D341Med (cell line): Measurements from ENCODE around the gene TXNL4A.
"Not testable (repeated sequence)": the region's sequence is repeated elsewhere in the genome, so short reads cannot be mapped to it uniquely, and the experiment has no call there.

Experiments
- DNase-seq: peaks from one replicate; pipeline ENCODE4 v3.0.0; 2012; ENCODE audit warnings: low spot score

Gene TXNL4A, protein sequence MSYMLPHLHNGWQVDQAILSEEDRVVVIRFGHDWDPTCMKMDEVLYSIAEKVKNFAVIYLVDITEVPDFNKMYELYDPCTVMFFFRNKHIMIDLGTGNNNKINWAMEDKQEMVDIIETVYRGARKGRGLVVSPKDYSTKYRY

DNA sequence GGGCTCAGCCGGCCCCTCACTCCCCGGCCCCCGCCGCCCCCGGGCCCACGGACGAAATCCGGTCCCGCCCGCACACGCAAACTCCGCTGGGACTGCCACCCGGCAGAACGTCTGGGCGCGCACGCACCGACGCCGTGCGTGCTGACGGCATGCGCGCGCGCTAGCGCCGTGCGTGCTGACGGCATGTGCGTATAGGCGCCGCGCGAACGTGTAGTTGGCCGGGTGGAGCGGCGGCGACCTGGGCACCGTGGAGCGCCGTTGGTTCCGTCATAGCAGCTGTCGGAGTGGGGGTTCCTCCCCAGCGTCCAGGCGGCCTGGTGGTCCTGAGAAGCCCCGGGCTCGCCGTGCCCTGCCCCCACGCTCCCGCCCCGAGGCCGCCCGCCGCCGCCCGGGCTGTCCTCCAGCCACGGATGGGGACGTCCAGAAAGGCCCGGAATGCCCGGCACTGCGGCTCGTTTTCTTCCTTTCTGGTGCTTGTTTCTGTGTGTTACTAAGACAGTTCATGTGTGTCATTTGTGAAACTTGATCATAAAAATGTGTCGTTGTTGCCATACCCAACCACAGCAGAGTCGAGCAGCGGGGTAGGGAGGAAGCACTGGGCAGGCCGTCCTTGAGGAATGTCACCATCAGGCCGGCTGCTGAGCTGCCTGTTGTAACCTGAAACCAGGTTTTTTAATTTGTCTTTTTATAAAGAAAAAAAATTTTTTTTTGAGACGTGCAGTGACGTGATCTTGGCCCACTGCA lies at the start of gene TXNL4A:
TXNL4A (minus strand) TSS at position 113 of the 744 bp plus-strand sequence. CDS start 171 bp downstream, outside the sequence.
- peak; percentile 98 for DNase-seq

DNA sequence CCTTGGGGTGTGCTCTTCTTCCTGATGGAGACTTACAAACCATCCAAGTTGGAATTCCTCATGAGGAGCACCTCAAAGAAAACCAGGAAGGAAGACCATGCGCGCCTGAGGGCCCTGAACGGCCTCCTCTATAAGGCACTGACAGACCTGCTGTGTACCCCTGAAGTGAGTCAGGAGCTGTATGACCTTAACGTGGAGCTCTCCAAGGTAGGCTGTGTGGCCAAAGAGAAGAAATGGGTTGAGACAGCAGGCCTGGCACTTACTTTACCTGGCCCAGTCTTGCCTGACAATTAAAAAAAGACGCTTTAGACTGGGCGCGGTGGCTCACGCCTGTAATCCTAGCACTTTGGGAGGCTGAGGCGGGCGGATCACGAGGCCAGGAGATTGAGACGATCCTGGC lies 48.9 kb upstream of the TXNL4A start:
- no peak for DNase-seq

GRCh38 chr18:80035997-80036396 lies 47.6 kb upstream of the TXNL4A start:
- DNase-seq: no peak

GRCh38 chr18:80034852-80035406 lies 46.6 kb upstream of the TXNL4A start:
- DNase-seq: no peak

DNA sequence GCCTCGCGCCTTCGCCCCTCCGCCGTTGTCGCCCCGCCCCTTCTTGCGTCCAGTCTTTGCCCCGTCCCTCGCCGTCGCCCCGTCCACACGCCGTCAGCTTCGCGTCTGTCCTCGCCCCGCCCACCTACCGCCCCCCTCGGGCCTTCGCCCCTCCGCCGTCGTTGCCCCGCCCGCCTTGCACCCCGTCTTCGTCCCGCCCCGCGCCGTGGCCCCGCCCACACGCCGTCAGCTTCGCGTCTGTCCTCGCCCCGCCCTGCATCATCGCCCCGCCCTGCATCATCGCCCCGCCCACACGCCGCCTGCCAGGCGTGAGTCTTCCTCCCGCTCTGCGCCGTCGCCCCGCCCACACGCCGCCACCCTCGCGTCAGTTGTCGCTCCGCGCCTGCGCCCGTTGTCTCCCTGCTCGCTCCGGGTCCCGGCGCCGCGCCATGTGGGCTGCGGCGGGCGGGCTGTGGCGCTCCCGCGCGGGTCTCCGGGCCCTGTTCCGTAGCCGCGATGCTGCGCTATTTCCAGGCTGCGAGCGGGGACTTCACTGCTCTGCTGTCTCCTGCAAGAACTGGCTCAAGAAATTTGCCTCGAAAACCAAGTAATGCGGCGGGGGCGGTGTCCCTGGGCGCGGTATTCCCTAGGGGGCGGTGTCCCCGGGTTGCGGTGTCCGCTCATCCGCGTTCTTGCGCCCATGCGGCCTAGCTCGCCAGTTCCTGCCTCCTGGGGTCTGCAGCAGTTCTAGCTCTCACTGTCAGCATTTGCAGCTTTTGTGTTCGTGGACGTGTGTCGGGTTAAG lies 45.9 kb upstream of the TXNL4A start, which contains the start of gene RBFA:
RBFA (plus strand) TSS at position 367 of the 784 bp plus-strand sequence; CDS start at position 429, 62 bp downstream.
- peak; percentile 99 for DNase-seq

GRCh38 chr18:80033181-80034067 lies 45.1 kb upstream of the TXNL4A start:
- DNase-seq: no peak

- DNase-seq: no peak
Measured at GRCh38 chr18:80029690-80030089, 41.3 kb upstream of the TXNL4A start.

GRCh38 chr18:80027719-80028118 lies 39.4 kb upstream of the TXNL4A start:
- not testable (repeated sequence) for DNase-seq

DNA sequence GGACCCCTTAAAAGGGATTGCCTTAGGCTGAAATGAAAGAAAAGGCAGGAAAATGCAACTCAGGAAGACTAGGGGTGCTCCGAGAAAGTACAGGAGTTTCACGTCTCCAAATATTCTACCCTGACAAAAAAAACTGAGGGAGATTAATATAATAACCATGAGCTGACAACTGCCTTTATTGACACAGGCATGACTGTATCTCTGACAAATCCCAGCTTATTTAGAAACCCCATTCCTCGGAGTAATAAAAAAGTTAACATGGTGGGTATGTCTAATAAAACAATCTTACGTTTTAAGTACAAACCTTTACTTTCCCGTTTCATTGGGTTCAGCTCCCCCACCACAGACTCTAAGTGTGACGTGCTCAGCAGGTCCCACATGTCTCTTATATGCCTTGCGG lies 38.0 kb upstream of the TXNL4A start:
- DNase-seq: no peak

GRCh38 chr18:80023173-80023572 lies 34.8 kb upstream of the TXNL4A start:
- no peak for DNase-seq

DNA sequence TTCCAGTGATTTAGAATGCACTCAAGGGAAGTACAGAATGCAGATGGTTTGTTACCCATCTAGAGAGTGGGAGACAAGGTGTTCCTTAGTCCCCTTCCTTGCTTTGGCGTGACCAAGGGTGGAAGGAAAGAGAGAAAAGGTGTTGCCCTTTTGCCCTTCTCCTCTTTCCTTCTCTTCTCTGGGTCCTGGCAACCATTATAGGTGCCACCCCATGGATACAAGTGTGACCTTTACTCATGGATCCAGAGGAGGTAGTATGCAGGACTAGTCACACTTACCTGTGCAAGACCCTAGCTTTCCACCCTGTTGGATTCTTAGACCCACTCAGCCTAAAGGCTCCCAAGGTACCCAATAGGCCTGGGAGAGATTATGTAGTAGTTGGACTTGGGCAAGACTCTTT lies 34.2 kb upstream of the TXNL4A start:
- no peak for DNase-seq

- no peak for DNase-seq
Measured at GRCh38 chr18:80012714-80013113, 24.4 kb upstream of the TXNL4A start.

DNA sequence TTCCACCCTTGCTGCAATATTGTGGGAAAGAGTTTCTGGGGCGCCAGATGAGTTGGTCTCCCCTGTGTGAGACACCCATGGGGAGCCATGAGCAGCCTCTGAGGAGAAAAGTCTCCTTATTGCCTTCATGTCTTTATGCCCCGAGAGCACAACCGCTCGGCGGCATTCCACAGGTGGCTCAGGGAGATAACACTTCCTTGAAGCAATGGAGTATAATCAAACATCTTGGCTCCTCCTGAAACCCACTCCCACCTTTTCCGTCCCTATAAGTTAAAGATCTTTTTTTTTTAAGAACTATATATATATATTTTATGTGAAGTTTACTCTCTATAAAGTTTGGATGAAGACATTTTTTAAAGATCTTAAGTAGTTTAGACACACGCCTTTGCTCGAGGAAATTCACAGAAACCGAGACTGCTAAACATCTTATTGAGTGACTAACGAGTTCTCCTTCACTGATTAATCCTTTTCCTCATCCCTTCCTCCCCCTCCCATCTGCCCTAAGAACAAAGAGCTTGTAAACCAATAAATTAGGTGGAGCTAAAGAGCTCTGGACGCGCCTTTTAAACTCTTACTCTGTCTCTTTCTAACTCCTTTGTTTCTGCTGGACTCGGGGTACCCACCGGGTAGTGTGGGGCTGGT lies 23.3 kb upstream of the TXNL4A start:
- DNase-seq: not testable (repeated sequence)

DNA sequence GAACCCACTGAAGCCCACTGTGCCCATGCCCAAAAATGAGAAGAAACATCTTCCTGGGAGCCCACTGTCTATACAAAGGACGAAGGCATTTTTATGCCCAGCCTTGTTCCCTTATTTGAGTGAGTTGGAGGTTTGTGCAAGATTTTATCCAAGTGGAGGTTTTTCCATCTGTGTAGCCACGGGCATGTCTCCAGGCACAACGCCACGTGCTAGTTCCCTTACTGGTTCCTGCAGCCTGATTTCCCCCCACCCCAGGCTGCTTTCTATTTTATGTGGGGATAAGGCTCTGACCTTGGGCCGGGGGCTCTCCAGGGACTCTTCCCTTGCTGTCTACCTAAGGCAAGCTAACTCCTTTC lies 22.2 kb upstream of the TXNL4A start:
- DNase-seq: no peak

DNA sequence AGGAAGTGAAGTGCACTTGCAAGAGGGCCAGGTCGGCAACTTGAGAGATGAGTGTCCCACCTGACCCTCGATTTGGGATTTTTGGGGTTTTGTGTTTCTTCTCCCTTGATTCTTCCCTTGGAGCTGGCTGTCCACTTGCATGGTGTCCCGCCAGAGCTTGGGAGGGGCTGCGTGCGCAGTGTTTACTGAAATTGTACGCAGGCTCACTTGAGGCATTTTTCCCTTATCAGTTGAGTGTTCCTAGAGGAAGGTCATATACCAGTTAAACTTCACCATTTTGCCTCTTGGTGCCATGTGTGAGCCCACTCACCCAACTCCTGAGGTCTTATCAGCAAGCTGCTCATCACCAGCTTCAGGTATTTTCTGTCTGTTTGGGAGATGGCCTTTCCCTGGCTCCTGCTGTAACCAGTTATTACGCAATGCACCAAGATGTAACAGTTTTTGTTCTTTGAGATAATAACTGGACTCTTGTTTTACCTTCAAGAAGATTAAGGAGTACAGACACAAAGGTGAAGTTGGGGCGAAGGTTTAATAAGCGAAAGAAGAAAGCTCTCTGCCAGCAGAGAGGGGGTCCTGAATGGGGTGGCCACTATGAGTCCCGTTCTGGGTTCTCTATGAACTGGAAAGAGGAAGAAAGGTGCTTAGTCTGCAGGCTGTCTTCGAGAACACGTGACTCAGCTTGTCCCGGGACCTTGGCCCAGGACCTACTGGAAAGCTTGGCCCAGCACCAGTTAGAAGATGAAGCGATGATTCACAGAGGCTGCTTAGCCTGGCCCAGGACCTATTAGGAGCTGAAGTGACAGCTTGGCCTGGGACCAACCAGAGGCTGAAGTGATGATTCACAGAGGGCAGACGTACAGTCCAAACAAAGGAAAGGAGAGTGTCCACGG lies 21.5 kb upstream of the TXNL4A start:
- no peak for DNase-seq

DNA sequence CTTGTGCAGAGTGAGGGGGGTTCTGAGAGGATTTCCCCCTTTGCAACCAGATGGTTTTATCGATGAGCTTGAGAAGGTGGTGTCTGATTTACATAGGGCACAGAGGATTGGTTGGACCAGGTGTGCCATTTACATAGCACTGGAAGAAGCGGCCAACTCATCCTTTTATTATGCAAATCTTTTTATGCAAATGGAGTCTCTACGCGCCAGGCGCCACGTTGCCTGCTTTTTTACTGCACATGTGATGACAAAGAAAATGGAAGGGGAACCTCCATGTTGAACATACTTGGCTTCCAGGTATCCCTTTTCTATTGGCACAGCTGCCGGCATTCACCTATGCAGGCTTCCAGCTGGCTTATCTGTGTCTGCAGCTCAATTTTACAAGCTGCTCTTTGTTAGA lies 18.4 kb upstream of the TXNL4A start:
- no peak for DNase-seq

DNA sequence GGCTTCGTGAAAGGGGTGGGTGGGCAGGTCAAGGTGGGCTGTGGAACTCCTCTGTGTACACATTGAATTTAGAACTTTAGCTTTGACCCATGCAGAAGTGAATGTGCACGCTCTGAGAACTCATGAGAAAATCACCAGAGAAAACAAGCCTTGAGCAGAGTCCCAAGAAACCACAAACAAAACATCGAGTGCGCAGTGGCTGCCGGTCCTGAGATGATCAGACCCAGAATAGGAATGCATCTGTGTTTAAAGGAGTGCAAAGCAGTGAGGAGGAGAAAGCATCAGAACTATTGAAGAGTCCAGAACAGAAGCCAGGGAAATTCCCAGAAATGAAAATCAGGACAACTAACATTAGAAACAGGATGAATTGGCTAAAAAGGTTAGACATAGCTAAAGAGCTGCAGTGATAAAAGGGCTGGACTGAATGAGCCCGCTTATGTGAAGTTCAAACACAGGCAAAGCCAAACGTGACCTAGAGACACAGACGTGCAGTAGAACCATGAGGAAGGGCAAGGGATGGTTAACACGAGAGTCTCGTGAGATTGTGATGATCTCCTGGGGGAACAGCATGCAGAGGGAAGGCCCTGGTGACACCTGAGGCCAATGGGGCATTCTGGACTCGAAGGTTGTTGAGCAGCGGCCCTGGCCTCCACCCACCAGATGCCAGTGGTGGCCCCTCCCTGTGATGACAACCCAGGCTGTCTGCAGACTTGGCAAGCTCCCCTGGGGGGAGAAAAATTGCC lies 16.4 kb upstream of the TXNL4A start:
- no peak for DNase-seq

- DNase-seq: no peak
Measured at GRCh38 chr18:80002468-80002867, 14.1 kb upstream of the TXNL4A start.

DNA sequence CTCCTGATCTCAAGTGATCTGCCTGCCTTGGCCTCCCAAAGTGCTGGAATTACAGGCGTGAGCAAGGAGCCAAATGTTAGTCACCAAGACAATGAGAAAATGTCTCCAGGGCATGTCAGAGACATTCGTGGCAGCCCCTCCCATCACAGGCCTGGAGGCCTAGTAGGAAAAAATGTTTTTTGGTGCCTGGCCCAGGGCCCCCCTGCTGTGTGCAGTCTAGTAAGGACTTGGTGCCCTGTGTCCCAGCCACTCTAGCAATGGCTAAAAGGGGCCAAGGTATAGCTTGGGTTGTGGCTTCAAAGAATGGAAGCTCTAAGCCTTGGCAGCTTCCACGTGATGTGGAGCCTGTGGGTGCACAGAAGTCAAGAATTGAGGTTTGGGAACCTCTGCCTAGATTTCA lies 12.5 kb upstream of the TXNL4A start:
- DNase-seq: no peak
